GM21447 (cell line): ENCODE data around the gene AJM1.

ENCODE experiments used
- ATAC-seq: cut with Tn5 transposase; IDR thresholded peaks from one replicate; pipeline ENCODE4 v1.9.1; 2021; ENCODE audit not compliant: unreplicated experiment

The AJM1 gene

GRCh38 chr9:136807281-136808074 lies 34.8 kb upstream of the AJM1 start, which contains the start of gene RABL6:
RABL6 (plus strand) TSS chr9:136807948; CDS start chr9:136808197, 249 bp downstream.
- peak; percentile 62 for ATAC-seq

DNA sequence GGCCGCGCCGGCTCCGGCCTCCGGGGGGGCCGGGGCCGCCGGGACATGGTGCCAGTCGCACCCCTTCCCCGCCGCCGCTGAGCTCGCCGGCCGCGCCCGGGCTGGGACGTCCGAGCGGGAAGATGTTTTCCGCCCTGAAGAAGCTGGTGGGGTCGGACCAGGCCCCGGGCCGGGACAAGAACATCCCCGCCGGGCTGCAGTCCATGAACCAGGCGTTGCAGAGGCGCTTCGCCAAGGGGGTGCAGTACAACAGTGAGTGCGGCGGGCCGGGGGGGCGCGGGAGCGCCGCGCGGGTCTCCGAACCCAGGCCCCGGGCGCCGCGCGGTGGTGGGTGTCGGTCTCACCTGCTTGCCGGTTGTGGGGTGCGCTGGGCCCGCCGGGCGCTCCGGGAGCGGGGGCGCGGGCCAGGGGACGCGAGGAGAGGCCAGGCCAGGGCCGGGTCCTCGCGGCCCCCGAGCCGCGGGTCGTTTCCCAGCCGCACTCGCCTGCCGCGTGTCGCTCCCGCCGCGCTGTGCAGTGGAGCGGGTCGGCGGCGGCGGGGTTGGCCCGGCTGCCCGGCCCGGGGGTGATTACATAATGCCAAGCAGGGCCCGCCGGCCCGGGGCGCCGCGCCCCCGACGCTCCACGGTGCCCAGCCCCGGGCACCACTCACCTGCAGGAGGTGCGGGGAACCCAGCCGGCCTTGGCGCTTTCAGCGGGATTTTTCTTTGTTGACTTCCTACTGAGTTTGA lies 34.0 kb upstream of the AJM1 start:
- peak; percentile 35 for ATAC-seq

GRCh38 chr9:136808806-136809158 lies 33.5 kb upstream of the AJM1 start:
- ATAC-seq: no peak

DNA sequence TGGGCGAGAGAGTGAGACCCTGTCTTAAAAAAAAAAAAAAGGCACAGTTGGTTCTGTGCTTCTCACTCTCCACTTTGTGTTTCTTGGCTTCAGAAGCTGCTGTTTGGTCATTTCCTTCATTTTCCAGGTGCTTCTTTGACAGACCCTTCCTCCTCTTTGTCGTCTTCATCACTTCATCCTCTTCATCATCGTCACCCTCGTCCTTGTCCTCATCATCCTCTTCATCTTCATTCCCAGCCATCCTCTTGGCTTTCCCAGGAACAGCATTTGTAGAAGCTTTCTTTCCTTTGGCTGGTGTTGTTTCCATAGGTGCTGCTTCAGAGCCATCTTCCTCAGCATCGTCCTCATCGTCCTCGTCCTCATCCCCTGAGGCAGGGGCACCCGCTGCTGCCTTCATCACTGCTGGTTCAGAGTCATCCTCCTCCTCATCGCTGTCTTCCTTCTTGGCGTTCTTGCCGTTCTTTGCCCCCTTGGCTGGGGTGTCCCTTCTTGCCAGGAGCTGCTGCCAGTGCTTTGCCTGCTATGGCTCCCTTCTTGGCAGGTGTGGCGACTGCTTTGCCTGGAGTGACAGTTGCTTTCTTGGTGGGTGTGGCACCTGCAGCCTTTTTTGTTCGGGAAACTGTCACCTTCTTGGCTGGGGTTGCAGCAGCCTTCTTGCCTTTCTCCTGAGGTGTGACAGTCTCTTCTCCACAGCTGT lies 27.4 kb upstream of the AJM1 start:
- ATAC-seq: no peak

- ATAC-seq: no peak
These were observed 26.9 kb upstream of the AJM1 start for GRCh38 chr9:136815422-136815782.

DNA sequence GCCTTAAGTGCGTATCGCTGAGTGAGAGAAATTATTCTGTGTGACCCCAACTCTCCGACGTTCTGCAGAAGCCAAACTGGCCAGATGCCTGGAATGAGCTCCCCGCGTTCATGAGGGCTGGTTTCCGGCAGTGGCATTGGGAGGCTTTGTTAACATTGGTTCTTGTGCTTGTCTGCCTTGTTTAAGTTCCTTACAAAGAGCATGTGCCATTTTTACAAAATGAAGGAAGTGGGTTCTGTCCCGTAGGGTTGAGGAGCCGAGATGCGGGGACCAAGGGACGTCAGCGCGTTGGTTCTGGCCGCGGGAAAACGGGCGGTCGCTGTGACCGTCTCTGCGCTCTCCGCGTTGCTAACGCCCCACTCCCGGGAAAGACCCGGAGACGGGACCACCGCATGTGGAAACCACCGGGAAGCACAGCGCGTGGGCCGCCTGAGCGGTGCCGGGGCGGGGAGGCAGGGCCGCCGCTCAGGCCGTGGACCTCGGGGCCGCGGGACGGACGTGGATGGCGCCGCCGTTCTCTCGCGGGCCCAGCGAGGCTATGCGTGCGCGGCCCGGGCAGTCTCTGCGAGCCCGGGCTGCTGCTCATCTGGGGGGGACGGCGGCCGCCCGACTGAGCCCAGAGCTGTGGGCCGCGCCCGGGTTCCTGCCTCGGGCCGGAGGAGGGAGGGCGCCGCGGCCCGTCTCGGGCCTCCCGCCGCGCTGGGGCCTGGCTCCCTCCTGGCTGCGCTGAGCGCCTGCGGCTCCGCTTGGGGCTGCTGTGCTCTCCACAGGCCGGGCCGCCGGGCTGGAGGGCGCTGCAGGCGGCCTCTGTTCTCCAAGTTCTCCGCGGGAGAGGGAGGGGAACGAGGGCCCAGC lies 21.1 kb upstream of the AJM1 start:
- ATAC-seq: no peak

- no peak for ATAC-seq
These were observed 20.3 kb upstream of the AJM1 start for GRCh38 chr9:136821826-136822544.

GRCh38 chr9:136823136-136824046 lies 18.9 kb upstream of the AJM1 start:
- ATAC-seq: no peak

GRCh38 chr9:136824496-136825225 lies 17.6 kb upstream of the AJM1 start:
- no peak for ATAC-seq

DNA sequence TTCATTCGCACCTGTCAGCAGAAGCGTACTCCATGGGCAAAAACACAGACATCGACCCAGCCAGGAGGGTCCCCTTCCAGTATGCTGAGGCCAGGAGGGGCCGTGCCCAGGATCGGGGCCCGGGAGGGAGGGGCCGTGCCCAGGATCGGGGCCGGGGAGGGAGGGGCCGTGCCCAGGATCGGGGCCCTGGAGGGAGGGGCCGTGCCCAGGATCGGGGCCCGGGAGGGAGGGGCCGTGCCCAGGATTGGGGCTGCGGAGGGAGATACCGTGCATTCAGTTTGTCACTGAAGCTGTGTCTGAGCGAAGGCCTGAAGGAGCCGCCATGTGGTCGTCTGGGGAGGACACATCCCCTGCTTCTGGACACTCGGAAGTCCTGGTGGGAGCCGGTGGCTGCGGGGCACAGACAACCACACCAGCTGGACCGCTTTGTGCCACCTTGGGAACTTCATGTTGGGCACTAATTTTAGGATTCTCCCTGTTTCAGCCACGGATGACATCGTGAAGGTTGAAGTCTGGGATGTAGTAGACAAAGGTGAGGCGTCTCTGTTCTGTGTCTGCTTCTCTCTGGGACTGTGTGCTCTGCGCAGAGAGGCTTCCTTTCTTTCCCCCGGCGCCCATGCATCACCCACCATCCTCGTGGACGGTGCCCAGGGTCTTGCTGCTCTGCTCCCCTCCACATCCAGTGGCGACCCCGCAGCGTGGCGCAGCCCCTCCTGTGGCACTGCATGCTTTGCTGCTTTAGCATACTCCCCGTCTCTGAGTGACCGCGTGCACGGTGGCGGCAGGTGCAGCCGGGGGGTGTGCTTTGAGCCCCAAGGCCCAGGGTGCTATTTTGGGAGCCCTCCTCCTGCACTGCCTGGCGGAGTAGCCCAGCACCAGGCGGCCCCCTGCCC lies 16.7 kb upstream of the AJM1 start:
- no peak for ATAC-seq

- ATAC-seq: no peak
These were observed 16.1 kb upstream of the AJM1 start for GRCh38 chr9:136826188-136826541.

- no peak for ATAC-seq
These were observed 15.3 kb upstream of the AJM1 start for GRCh38 chr9:136826703-136827582.

DNA sequence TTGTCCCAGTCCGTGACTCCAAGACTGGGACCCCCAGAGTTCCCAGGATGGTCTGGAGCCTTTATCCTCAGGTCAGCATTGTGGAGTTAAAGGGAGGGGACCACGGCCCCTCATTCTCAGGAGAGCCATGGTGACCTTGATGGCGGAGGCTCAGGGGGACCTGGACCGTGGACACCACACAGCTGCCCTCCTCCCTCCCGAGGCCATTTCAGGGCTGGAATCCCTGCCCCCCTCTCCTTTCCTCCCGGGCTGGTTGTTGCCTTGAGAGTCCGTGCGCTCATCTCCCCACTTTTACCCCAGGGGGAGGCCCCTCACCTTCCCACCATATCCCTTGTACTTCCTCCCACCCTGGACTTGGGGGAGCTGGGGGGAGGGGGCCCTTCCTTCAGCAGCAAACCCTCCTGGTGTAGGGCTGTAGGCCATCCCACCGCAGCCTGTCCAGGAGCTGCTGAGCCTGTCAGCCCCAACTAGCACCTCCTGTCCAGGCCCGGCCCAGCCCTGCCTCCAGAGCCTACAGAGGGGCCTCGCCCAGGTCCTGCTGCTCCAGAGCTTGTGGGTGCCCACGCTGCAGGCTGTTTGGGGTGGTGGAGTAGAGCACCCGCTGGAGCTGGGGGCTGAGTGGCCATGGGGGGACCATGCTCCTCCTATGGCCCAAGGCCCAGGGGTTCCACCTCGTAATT lies 14.3 kb upstream of the AJM1 start:
- ATAC-seq: no peak

- no peak for ATAC-seq
These were observed 13.7 kb upstream of the AJM1 start for GRCh38 chr9:136828474-136829140.

DNA sequence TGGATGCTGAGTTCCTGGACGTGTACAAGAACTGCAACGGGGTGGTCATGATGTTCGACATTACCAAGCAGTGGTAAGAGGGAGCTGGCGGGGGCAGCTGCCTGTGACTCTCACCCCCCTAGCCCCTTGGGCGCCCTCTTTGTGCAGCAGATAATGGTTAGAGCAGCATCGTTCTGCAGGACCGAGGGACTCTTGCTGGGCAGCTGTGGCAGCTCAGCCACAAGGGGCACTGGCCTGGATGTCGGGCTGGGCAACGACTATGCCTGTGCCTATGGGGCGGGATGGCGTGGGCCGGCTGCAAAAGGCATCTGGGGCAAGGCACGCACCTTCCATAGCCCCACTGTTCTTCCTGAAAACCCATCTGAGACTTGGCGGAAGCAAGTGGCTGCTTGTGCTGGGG lies 12.9 kb upstream of the AJM1 start:
- ATAC-seq: no peak
